Hematopoietic multipotent progenitor cell (in vitro differentiated cells): Measurements from ENCODE around the gene ISOC2. TPM values are rescaled to one million over a fixed set of nuclear protein-coding genes. Genes with fewer than 3 reads are reported as not detected.

Experiments used
- DNase-seq, 3 donors: peaks; one replicate each; pipeline ENCODE4 v3.0.0-alpha.2; 2011 to 2015; ENCODE audit warnings: low read depth in 2 of 3, low spot score in 2 of 3
- total RNA-seq: library from RNA; depleted of rRNA; stranded (reverse); fragments of >200 nt; gene quantifications from one replicate; pipeline ENCODE4 v1.2.3, GENCODE V29; 2012

The ISOC2 gene
- total RNA-seq, 1 donor, result 63.3 TPM

DNA sequence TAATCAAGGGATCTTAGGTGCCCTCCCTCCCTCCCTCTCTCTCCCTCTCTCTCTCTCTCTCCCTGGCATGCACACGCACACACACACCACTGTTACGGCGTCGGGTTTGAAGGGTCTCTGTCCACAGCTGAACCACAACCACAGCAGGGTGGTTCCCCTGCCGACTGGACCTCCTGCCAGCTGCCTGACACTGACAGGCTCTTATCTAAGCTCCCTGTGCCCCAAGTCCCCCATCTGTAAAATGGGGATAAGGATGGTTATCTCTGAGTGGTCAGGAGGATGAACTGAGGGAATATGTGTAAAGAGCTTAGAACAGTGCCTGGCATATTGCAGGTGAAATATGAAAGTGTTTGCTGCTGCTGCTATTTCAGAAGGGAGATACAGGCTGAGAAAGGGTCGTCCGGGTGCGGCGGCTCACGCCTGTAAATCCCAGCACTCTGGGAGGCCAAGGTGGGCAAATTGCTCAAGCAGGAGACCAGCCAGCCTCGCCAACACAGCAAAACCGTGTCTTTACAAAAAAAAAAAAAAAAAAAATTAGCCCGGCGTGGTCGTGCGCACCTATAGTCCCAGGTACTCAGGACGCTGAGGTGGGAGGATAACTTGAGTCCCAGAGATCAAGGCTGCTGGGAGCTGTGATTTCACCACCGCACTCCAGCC lies 17.5 kb downstream of the ISOC2 start:
- peak in 2 of 3 donors; percentile 46 to 67 for DNase-seq

DNA sequence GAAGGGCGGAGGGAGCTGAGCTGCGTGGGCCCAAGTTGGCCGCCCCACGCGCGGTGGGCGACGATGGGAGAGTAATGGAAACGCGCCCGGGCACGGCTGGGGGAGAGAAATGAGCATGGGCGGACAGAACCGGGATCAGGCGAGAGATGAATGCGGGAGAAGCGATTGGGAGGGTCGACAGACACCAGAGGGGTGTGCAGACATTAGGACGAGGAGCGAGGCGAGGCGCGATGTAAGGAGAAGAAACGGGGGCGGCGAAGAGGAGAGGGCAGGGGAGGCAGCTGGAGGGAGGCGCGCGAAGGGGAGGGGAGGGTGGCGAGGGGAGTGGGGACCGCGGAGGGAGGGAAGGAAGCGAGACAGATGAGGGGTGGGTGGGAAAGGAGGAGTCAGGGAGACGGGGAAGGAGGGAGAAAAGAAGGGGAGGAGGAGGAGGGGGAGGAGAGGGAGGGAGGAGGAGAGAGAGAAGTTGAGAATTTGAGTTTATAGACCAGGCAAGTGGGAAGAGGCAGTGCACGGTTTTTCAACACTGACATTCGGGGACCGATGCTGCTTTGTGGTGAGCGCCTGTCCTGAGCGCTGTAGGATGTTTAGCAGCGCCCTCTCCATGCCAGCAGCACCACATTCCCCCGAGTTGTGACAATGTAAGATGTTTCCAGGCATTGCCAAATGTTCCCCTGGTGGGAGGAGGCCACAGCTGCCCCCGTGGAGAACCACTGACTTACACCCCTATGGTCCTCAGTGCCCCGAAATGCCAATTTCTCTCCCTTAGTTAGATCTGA lies 18.2 kb downstream of the ISOC2 start, which contains the start of gene SHISA7:
SHISA7 (minus strand) TSS at position 256 of the 779 bp plus-strand sequence. CDS start 437 bp downstream, outside the sequence.
- peak in 1 of 3 donors; percentile 45 for DNase-seq

DNA sequence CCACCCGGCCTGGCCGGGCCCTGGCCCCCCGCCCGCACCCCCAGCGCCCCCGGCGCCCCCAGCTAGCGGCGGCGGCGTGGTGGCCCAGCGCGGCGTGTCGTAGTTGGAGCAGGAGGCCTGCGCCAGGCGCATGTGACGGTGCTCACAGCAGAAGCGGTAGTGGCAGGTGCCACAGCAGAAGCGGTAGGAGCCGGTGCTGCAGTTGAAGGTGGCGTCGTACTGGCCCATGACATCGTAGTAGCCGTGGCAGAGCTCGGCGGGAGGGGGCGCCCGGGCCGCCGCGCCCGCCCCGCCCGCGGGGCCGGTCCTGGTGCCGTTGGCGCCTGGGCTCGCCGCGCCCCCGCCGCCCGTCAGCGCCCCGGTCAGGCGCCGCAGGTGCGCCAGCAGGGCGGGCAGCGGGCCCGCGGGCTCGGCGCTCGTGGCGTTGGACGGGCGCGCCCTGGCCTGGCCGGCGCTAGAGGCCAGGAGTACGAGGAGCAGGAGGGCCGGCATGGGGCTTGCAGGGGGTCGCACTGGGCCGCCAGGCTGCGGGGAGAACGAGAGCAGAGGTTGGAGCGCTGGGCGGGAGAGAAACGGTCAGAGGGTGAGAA lies 19.0 kb downstream of the ISOC2 start:
- DNase-seq, result peak in 1 of 3 donors; percentile 48

DNA sequence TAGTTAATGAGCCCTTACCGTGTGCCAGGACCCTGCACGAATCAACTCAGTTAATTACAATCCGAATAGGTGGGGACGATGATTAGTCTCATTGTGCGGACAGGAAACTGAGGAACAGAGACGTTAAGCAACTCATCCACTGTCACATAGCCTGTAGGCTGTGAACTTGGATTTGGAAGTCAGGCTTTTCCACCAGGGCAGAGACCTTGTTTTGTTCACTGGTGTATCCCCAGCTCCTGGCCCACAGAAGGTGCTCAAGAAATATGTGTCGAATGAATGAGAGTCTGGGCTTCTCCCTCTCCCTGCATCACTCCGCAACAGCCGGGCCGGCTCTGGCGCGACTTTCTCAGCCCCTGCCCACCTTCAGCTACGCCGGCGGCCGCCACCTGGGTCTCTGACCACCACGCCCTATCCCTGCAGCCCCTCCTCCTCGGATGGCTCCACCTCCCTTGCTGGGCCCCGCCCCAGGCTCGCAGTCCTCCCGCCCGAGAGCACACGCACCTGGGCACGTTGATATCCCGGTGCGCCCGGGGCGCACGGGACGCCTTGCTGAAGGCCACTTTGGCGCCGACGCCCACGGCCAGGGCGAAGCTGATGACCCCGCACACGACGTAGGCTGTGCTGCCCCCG lies 19.6 kb downstream of the ISOC2 start:
- no peak for DNase-seq

DNA sequence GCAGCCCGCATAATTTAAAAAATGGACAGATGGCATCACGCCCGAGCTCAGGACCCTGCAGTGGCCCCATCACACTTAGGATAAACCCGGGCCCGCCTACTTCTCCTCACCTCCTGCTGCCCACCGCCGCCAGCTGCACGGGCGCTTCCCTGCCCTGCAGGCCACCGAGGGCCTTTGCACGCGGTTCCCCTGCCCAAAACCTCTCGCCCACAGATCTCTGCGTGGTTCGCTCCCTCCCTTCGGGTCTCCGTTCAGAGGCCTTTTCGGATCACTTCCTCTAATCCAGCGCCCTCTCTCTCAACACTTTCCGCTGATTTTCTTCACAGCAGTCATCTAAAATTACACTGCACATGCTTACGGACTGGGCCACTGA lies 20.1 kb downstream of the ISOC2 start:
- DNase-seq, result peak in 1 of 3 donors; percentile 66

DNA sequence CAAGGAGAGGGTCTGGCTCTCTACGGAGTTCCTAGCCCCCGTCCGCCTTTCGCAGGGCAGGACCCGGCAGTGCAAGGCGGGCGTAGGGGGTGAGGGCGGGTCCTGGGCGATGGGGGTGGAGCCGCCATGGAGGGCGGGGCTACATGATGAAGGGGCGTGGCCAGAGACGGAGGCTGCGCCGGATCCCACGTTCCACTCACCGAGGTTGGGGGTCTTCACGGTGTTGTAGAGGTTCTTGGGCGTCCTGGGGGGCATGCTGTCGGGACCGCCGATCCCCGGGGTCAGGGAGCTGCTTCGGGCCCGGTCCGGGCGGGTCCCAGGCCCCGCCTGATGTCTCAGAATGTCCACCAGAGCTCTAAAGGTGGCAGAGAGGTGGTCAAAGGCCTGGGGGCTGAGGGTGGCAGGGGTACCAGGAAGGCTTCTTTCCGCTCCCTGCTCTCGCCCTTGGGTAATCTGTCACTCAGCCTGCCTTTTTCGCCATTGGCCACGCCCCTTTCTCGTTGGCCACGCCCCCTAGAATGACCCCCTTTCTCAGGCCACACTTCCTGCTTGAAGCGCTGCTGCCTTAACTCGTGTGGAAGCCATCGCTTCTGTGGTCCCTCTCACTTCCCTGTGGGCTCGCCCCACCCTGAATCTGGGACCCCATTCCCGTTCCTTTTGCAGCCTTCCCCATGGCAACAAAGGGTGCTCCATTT lies 20.9 kb downstream of the ISOC2 start:
- no peak for DNase-seq

DNA sequence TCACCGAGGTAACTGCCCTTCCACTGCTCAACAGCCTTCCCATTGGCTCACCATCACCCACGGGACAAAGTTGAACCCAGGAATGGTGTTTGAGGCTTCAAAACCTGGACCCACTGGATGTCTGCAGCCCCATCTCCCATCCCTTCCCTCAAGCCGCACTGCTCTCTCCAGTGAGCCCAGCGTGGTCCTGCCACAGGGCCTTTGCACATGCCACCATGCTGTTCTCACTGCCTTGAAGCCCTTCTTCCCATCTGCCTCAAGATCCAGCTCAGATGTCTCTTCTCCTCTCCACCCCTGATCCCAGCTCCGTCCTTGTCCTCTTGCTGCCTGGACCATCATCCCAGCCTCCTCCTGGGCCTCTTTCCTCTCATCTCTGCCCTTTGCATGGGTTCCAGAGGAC lies 22.4 kb downstream of the ISOC2 start:
- DNase-seq, result no peak

DNA sequence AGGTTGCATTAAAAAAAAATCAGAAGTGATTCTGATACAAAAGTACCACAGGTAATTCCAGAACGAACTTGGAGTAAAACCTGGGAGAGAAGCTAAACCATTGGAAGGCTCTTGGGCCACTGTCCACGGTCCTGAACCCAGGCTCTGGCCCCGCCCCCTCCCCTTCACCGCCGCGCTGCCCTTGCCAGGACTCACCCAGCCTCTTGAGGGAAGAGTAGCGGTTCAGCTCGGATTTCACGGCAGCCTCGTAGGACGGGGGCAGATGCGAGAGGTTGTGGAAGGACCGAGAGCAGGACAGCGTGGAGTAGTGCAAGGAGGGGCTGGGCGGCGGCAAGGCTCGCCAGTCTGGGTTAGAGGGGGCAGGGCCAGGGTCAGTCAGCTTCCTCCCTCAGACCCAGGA lies 24.0 kb downstream of the ISOC2 start:
- DNase-seq, result peak in 1 of 3 donors; percentile 69

DNA sequence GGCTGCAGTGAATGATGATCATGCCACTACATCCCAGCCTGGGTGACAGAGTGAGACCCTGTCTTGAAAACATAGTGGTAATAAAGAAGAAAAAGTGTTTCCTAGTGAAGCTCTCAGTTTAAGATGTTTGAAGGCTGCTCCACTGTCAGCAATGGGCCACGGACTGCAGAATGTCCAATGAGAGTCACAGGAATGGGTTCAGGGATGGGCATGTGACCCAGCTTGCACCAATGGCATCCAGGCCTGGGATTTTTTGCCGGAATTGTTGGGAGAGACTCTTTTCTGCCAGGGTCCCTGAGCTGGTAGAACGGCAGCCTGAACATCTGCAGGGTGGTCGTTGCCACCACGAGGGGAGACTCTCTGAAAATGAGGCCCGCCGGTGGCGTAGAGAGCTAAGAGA lies 24.6 kb downstream of the ISOC2 start:
- no peak for DNase-seq

DNA sequence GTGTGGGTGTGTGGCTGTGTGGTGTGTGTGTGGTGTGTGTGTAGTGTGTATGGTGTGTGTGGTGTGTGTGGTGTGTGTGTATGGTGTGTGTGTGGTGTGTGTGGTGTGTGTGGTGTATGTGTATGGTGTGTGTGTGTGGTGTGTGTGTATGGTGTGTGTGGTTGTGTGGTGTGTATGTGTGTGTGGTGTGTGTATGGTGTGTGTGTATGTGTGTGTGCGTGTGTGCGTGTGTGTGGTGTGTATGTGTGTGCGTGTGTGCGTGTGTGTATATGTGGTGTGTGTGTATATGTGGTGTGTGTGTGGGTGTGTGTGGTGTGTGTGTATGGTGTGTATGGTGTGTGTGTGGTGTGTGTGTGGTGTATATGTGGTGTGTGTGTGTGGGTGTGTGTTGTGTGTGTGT lies 26.4 kb downstream of the ISOC2 start:
- no peak for DNase-seq

DNA sequence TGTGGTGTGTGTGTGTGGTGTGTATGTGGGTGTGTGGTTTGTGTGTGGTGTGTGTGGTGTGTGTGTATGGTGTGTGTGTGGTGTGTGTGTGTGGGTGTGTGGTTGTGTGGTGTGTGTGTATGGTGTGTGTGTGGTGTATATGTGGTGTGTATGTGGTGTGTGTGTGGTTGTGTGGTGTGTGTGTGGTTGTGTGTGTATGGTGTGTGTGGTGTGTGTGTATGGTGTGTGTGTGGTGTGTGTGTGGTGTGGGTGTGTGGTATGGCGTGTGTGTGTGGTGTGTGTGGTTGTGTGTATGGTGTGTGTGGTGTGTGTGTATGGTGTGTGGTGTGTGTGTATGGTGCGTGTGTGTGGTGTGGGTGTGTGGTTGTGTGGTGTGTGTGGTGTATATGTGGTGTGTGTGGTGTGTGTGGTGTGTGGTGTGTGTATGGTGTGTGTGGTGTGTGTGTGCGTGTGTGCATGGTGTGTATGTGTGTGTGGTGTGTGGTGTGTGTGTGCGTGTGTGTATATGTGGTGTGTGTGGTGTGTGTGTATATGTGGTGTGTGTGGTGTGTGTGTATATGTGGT lies 27.0 kb downstream of the ISOC2 start:
- DNase-seq, result no peak

DNA sequence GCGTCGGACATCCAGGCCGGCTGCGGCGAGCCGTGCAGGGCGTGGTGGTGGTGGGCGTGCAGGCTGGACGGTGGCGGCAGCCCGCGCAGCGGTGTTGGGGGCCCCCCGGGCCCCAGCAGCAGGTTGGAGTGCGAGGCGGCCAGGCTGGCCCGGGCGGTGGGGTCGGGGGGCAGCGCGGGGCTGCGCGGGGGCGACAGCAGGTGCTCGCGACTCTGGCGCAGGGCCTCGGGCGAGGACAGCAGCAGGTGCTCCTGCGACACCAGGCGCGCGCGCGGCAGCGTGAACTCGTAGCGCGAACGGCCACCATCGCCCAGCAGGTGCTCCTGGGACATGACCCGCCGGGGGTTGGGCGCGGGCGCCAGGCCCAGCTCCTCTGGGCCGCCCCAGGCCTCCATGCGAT lies 28.1 kb downstream of the ISOC2 start:
- no peak for DNase-seq

DNA sequence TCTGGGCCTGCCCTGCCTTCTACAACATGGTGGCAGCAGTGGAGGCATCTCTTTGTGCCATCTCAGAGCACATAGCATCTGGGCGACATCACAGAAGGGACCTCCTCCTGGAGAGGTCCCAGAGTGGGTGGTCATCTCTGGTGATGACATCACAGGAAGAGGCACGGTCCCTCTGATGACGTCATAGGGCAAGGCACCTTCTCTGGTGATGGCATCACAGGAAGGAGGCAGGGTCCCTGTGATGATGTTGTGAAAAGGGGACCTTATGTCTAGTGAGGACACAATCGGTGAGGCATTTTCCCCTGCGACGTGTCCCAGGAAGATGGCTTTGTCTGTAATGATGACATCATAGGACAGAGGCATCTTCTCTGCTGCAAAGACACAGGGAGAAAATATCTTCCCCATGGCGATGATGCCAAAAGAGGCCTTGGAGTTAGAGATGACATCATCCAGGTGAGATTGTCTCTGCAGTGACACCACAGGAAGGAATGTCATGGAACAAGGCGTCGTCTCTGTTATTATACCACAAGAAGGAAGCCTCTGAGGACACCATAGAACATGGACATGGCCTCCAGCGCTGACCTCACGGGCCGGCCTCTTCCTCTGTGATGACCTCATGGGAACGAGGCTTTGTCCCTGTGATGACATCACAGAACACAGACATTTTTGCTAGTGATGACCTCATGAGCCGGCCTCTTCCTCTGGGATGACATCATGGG lies 29.0 kb downstream of the ISOC2 start:
- DNase-seq, result no peak

DNA sequence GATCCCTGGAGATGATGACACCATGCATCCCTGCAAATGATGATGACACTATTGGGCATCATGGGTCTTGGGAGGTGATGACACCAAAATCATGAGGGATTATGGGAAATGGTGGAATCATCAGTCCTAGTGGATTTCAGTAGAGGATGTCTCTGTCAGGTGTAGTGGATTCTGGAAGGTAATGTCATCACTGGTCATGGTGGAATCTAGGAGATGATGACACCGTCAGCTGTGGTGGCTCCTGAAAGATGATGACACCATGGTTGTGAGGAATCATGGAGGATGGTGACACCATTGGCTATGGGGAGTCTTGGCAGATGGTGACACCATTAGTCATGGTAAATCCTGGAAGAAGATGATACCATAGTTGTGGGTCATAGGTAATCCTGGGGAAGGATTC lies 30.3 kb downstream of the ISOC2 start:
- DNase-seq, result no peak

DNA sequence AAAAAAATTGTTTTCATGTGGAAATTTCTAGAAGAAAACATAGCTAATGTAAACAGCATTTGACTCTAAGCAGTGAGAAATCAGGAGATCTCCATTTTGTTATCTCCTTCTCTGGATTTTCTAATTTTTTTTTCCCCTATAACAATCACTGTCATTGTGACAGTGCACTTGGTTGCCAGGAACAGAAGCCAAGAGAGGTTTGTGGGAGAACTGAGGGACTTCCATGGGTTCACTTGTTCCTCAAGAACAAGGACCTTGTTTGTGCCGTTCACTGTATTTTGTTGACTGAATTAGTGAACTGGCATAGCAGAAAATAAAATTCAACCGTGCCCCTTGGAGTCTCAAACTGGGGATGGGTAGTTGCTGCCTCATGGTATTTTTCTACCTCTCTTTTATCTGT lies 35.4 kb downstream of the ISOC2 start:
- no peak for DNase-seq

DNA sequence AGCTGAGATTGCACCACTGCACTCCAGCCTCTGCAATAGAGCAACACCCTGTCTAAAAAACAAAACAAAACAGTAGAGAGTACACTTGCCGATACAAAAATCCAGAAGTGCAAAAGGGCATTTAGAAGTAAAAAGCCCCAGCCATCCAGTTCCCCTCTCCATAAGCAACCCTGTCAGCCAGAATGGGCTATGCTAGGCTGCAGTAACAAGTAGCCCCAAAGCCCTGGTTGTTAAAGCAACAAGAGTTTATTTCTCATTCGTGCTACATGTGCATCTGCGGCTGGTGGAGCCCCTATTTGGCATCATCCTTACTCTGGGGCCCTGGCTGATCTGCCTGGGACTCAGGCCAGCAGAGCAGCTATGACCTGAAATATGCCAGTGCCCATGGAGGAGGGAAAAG lies 36.9 kb downstream of the ISOC2 start:
- no peak for DNase-seq

DNA sequence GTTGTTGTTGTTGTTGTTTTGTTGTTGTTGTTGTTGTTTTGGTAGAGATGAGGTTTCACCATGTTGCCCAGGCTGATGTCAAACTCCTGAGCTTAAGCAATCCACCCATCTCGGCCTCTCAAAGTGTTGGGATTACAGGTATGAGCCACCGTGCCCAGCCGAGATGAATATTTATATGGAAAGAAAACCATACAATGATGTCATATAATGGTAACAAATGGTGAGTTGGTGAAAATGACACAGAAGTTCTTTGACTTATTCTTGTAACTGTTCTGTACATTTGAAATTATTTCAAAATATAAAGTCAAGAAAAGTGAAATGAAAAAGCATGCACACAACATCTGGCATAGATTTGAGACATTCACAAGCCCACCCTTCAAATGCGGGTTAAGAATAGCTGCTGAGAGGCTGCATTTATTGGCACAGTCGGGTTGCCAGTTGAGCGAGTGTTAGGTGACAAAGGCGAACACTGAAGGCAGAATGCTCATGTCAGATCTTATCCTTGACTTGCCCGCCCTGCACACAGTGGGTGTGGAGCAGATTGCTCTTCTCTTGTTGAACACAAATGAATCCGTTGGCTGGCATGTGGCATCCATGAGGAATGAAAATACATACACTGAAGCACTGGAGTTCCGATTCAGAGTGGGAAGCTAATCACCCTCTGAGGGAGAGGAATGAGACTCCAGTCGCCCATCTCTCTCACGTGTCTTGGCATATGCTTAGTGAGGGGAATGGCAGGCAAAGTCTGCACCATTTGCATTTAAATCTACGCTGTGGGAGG lies 38.0 kb downstream of the ISOC2 start:
- no peak for DNase-seq

DNA sequence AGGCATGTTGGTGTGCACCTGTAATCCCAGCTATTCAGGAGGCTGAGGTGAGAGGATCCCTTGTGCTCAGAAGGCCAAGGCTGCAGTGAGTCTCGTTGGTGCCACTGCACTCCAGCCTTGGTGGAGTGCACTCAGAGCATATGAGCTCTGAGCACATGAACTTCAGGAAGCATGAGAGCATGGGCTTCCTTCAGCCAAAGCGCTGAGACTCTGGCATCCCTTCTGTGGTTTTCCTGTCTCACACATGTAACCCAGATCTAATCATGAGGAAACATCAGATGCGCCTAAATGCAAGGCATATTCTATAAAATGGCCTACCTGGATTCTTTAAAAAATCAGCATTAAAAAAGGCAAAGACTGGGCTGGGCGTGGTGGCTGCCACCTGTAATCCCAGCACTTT lies 40.2 kb downstream of the ISOC2 start:
- DNase-seq, result peak in 2 of 3 donors; percentile 76 to 92

DNA sequence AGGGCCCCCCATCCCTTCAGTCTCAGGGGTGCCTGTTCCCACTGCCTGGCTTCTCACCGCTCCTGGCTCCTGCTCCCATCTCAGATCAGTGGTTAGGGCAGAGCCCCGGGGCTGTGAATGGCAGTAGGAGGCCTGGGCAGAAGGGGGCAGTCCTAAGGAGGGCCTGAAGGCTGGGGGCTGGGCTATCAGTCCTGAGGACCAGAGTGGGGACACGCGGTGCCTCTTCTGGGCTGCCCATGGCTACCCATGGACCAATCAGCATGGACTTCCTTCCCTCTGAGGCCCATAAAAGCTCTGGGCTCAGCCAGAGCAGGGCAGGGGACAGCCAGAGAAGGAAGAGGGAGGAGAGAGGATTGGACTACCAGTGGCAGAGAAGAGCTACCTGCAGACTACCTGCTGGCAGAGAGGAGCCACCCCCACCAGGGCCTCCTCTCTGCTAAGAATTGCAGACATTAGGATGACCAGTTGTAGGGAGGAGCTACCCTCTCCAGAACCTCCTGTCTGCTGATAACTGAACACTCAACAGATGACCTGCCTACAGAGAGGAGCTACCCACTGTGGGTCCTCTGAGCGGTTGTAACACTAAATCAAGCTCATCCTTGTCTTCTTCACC lies 41.7 kb downstream of the ISOC2 start:
- no peak for DNase-seq
